GM23338 (cell line): ENCODE measurements around the gene SNX22.

Experiments used
- CREB1 ChIP-seq: fragments of 250-450 bp; sonication (Bioruptor Pico); IDR thresholded peaks from 2 replicates; pipeline ENCODE4 v1.5.0; 2020; ENCODE audit warnings: low read depth, mild to moderate bottlenecking, moderate library complexity
- EZH2 ChIP-seq: fragments of 200-600 bp; sonication (generic); IDR thresholded peaks from one replicate; pipeline ENCODE4 v1.8.0; 2017; ENCODE audit warnings: antibody characterized with exemption, mild to moderate bottlenecking, low read depth; ENCODE audit not compliant: unreplicated experiment
- EZH2phosphoT487 ChIP-seq: fragments of 200-600 bp; sonication (generic); IDR thresholded peaks from one replicate; pipeline ENCODE4 v1.8.1; 2018; ENCODE audit warnings: antibody characterized with exemption; ENCODE audit not compliant: unreplicated experiment
- JUNB ChIP-seq: IDR thresholded peaks from one replicate; pipeline ENCODE4 v1.6.1; 2016; ENCODE audit warnings: antibody characterized with exemption; ENCODE audit not compliant: unreplicated experiment
- POLR2AphosphoS5 ChIP-seq: IDR thresholded peaks from 2 replicates; pipeline ENCODE4 v1.6.1; 2016; ENCODE audit warnings: antibody characterized with exemption, low read depth
- STAT1 ChIP-seq: IDR thresholded peaks from one replicate; pipeline ENCODE4 v1.6.1; 2016; ENCODE audit warnings: antibody characterized with exemption; ENCODE audit not compliant: unreplicated experiment
- ZNF114 ChIP-seq: fragments of 250-450 bp; sonication (Bioruptor Pico); IDR thresholded peaks from 2 replicates; pipeline ENCODE4 v1.5.0; 2020; ENCODE audit warnings: mild to moderate bottlenecking, moderate library complexity
- TF ChIP-seq, protein P1 (sequence below), 2 experiments: fragments of 200-600 bp in 1 of 2; sonication (generic) in 1 of 2; conservative IDR thresholded peaks; 2 replicates each; pipeline versions ENCODE4 v1.5.1 to v1.6.1; 2016 to 2017; ENCODE audit warnings: antibody characterized with exemption in 2 of 2, low read depth in 2 of 2, mild to moderate bottlenecking in 2 of 2, moderate library complexity in 1 of 2
- TF ChIP-seq, protein P2 (sequence below): IDR thresholded peaks from one replicate; pipeline ENCODE4 v1.6.1; 2018; ENCODE audit warnings: antibody characterized with exemption; ENCODE audit not compliant: unreplicated experiment
- TF ChIP-seq, protein P3 (sequence below): IDR thresholded peaks from 2 replicates; pipeline ENCODE4 v1.6.1; 2016; ENCODE audit warnings: antibody characterized with exemption
- TF ChIP-seq, protein P4 (sequence below): fragments of 250-450 bp; sonication (Bioruptor Pico); IDR thresholded peaks from 2 replicates; pipeline ENCODE4 v1.5.0; 2020; ENCODE audit warnings: mild to moderate bottlenecking, moderate library complexity

DNA sequence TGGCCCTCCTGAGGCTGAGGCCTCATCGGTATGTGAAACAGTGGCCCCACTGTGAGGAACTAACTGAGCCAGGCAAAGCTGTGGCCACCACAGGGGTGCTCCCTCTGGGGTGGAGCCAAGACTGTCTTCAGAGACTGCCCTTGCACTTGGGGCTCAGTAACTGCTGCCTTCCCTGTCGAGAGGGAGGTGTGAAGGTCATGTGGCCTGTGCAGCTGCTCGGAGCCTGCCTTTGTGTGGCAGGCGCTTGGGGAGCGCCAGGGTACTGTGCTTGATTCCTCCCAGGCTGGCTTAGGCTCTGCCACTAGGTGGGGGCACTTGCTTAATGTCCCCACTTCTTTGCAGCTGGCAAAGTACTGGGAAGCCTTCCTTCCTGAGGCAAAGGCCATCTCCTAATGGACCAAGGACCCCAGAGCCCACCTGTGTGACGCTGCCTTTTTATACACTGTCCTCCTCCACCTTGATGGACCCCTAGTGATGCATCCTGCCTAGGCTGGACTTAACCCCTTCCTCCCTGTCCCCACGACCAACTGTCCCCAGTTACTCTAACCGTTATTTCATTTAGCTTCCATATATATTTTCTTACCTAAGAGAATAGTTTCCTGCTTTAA is 14.2 kb upstream of the SNX22 start:
- no peak for TF ChIP-seq POLR2AphosphoS5
- TF ChIP-seq, protein P1, sequence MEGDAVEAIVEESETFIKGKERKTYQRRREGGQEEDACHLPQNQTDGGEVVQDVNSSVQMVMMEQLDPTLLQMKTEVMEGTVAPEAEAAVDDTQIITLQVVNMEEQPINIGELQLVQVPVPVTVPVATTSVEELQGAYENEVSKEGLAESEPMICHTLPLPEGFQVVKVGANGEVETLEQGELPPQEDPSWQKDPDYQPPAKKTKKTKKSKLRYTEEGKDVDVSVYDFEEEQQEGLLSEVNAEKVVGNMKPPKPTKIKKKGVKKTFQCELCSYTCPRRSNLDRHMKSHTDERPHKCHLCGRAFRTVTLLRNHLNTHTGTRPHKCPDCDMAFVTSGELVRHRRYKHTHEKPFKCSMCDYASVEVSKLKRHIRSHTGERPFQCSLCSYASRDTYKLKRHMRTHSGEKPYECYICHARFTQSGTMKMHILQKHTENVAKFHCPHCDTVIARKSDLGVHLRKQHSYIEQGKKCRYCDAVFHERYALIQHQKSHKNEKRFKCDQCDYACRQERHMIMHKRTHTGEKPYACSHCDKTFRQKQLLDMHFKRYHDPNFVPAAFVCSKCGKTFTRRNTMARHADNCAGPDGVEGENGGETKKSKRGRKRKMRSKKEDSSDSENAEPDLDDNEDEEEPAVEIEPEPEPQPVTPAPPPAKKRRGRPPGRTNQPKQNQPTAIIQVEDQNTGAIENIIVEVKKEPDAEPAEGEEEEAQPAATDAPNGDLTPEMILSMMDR (conservative IDR thresholded peaks at IDR 0.05; ENCODE audit: low read depth in 2 of 2), result peak; percentile 19 to 47; a peak in 3 of 4 replicates
- no peak for TF ChIP-seq CREB1 (CRISPR knock-in tag)
- no peak for TF ChIP-seq EZH2
- TF ChIP-seq, protein P2, sequence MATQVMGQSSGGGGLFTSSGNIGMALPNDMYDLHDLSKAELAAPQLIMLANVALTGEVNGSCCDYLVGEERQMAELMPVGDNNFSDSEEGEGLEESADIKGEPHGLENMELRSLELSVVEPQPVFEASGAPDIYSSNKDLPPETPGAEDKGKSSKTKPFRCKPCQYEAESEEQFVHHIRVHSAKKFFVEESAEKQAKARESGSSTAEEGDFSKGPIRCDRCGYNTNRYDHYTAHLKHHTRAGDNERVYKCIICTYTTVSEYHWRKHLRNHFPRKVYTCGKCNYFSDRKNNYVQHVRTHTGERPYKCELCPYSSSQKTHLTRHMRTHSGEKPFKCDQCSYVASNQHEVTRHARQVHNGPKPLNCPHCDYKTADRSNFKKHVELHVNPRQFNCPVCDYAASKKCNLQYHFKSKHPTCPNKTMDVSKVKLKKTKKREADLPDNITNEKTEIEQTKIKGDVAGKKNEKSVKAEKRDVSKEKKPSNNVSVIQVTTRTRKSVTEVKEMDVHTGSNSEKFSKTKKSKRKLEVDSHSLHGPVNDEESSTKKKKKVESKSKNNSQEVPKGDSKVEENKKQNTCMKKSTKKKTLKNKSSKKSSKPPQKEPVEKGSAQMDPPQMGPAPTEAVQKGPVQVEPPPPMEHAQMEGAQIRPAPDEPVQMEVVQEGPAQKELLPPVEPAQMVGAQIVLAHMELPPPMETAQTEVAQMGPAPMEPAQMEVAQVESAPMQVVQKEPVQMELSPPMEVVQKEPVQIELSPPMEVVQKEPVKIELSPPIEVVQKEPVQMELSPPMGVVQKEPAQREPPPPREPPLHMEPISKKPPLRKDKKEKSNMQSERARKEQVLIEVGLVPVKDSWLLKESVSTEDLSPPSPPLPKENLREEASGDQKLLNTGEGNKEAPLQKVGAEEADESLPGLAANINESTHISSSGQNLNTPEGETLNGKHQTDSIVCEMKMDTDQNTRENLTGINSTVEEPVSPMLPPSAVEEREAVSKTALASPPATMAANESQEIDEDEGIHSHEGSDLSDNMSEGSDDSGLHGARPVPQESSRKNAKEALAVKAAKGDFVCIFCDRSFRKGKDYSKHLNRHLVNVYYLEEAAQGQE, result no peak
- no peak for TF ChIP-seq EZH2phosphoT487
- no peak for TF ChIP-seq ZNF114
- TF ChIP-seq, protein P3, sequence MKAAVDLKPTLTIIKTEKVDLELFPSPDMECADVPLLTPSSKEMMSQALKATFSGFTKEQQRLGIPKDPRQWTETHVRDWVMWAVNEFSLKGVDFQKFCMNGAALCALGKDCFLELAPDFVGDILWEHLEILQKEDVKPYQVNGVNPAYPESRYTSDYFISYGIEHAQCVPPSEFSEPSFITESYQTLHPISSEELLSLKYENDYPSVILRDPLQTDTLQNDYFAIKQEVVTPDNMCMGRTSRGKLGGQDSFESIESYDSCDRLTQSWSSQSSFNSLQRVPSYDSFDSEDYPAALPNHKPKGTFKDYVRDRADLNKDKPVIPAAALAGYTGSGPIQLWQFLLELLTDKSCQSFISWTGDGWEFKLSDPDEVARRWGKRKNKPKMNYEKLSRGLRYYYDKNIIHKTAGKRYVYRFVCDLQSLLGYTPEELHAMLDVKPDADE, result no peak
- TF ChIP-seq STAT1, result no peak
- TF ChIP-seq JUNB, result no peak
- TF ChIP-seq, protein P4, sequence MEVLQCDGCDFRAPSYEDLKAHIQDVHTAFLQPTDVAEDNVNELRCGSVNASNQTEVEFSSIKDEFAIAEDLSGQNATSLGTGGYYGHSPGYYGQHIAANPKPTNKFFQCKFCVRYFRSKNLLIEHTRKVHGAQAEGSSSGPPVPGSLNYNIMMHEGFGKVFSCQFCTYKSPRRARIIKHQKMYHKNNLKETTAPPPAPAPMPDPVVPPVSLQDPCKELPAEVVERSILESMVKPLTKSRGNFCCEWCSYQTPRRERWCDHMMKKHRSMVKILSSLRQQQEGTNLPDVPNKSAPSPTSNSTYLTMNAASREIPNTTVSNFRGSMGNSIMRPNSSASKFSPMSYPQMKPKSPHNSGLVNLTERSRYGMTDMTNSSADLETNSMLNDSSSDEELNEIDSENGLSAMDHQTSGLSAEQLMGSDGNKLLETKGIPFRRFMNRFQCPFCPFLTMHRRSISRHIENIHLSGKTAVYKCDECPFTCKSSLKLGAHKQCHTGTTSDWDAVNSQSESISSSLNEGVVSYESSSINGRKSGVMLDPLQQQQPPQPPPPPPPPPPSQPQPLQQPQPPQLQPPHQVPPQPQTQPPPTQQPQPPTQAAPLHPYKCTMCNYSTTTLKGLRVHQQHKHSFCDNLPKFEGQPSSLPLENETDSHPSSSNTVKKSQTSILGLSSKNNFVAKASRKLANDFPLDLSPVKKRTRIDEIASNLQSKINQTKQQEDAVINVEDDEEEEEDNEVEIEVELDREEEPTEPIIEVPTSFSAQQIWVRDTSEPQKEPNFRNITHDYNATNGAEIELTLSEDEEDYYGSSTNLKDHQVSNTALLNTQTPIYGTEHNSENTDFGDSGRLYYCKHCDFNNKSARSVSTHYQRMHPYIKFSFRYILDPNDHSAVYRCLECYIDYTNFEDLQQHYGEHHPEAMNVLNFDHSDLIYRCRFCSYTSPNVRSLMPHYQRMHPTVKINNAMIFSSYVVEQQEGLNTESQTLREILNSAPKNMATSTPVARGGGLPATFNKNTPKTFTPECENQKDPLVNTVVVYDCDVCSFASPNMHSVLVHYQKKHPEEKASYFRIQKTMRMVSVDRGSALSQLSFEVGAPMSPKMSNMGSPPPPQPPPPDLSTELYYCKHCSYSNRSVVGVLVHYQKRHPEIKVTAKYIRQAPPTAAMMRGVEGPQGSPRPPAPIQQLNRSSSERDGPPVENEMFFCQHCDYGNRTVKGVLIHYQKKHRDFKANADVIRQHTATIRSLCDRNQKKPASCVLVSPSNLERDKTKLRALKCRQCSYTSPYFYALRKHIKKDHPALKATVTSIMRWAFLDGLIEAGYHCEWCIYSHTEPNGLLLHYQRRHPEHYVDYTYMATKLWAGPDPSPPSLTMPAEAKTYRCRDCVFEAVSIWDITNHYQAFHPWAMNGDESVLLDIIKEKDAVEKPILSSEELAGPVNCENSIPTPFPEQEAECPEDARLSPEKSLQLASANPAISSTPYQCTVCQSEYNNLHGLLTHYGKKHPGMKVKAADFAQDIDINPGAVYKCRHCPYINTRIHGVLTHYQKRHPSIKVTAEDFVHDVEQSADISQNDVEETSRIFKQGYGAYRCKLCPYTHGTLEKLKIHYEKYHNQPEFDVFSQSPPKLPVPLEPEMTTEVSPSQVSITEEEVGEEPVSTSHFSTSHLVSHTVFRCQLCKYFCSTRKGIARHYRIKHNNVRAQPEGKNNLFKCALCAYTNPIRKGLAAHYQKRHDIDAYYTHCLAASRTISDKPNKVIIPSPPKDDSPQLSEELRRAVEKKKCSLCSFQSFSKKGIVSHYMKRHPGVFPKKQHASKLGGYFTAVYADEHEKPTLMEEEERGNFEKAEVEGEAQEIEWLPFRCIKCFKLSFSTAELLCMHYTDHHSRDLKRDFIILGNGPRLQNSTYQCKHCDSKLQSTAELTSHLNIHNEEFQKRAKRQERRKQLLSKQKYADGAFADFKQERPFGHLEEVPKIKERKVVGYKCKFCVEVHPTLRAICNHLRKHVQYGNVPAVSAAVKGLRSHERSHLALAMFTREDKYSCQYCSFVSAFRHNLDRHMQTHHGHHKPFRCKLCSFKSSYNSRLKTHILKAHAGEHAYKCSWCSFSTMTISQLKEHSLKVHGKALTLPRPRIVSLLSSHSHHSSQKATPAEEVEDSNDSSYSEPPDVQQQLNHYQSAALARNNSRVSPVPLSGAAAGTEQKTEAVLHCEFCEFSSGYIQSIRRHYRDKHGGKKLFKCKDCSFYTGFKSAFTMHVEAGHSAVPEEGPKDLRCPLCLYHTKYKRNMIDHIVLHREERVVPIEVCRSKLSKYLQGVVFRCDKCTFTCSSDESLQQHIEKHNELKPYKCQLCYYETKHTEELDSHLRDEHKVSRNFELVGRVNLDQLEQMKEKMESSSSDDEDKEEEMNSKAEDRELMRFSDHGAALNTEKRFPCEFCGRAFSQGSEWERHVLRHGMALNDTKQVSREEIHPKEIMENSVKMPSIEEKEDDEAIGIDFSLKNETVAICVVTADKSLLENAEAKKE, result no peak
